HL-60 (cell line): ENCODE measurements around the gene SYT12.

Source experiments
- POLR2AphosphoS5 ChIP-seq: IDR thresholded peaks from 2 replicates; pipeline ENCODE4 v1.6.1; 2012; ENCODE audit warnings: low read depth
- REST ChIP-seq: IDR thresholded peaks from 2 replicates; pipeline ENCODE4 v1.6.1; 2012; ENCODE audit warnings: low read depth; ENCODE audit not compliant: insufficient replicate concordance
- SPI1 ChIP-seq: IDR thresholded peaks from 2 replicates; pipeline ENCODE4 v1.6.1; 2012; ENCODE audit warnings: low read depth, mild to moderate bottlenecking, borderline replicate concordance
- TF ChIP-seq, protein P1 (sequence below): IDR thresholded peaks from one replicate; pipeline ENCODE4 v1.5.1; 2011; ENCODE audit warnings: low read length, control low read depth, inconsistent platforms; ENCODE audit not compliant: insufficient read depth

- TF ChIP-seq, protein P1, sequence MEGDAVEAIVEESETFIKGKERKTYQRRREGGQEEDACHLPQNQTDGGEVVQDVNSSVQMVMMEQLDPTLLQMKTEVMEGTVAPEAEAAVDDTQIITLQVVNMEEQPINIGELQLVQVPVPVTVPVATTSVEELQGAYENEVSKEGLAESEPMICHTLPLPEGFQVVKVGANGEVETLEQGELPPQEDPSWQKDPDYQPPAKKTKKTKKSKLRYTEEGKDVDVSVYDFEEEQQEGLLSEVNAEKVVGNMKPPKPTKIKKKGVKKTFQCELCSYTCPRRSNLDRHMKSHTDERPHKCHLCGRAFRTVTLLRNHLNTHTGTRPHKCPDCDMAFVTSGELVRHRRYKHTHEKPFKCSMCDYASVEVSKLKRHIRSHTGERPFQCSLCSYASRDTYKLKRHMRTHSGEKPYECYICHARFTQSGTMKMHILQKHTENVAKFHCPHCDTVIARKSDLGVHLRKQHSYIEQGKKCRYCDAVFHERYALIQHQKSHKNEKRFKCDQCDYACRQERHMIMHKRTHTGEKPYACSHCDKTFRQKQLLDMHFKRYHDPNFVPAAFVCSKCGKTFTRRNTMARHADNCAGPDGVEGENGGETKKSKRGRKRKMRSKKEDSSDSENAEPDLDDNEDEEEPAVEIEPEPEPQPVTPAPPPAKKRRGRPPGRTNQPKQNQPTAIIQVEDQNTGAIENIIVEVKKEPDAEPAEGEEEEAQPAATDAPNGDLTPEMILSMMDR, result no peak
- TF ChIP-seq POLR2AphosphoS5, result no peak
- TF ChIP-seq REST, result no peak
- no peak for TF ChIP-seq SPI1
Measured at GRCh38 chr11:67095214-67095507, 72.2 kb downstream of the SYT12 start.
